NOMO-1 treated with dmso at 0.1 percent for 144 hours (cell line): ENCODE data around the gene CDHR3.

Experiments used
- DNase-seq: peaks from one replicate; lab custom pipeline; 2025; ENCODE audit not compliant: unreplicated experiment; lab: John Stamatoyannopoulos, UW

Gene CDHR3

GRCh38 chr7:106064316-106064715 lies 101.3 kb downstream of the CDHR3 start:
- no peak for DNase-seq

DNA sequence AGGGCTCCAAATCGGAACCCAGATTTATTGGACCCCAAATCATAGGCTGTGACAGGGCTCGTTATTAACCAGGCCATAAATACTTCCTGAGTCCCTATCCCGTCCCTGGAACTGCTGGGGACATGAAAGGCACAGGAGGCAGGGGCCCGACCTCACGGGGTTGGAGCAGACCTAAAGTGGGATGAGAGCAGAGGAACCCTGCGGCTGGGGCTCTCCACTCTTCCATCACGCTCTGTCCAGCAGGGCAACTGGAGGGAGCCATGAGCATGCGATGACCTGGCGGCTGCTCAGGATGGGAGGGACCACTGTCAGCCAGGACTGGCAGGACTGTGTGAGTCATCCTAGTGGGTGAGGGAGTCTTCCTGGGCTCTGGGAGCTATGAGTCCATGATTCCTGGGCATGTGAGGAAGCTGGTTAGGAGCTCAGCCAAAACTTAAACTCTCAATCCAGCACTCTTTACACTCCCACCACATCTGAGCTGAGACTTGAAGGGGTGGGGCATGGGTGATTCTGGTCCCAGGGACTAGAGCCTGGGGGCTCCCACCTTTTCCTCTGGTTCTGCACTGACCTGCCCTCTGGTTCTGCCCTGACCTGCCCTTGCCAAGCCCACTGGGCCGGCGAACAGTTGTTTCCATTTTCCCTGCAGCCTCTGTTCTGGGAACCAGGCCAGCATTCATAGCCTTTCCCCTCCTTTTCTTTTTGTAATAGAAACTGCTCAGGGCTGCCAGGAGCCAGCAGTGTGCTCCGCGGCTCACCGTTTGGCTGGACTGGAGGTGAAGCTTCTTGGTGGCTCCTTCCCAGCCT lies 101.9 kb downstream of the CDHR3 start:
- no peak for DNase-seq

DNA sequence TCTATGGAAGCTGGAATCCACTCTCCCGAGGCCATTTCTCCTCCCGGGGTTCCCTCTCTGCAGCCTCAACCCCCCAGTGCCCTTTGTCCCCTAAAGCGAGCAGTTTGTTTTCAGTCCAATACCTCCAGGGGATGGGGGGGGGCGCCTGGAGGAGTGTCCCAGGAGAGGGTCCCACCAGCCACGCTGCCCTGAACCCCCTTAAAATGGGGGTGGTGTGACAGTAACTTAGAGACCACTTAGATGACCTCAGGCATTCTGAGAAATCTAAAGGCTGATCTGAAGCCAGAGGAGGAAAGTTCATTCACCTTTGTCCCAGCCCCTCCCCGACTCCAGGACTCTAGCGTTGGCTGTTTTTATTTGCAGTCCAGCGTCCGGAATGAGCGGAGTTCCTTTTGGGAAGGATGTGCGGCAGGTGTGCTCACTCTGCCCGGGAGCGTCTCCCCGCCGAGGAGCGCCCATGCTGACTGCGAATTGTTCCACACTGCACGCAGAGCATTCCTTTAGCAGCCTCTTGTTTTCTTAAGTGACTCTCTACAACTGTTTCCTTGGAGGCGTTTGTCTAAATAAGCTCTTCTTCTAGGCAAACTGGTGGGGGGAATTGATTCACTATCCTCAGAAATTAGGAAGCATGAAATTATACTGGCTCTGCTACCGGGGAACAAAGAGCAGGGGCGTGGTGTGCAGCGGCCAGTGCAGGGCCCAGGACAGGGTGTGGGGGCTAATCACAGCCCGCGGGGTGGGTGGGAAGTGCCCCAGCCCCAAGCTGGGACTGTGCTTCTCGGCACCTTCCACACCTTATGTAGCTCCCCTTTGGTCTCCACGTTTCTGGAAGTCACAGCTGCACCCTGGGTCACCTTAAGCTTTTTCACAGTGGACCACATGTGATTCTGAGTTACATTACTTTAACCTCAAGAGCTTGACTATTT lies 102.8 kb downstream of the CDHR3 start:
- no peak for DNase-seq

- DNase-seq, result no peak
Measured at GRCh38 chr7:106067678-106068077, 104.6 kb downstream of the CDHR3 start.

DNA sequence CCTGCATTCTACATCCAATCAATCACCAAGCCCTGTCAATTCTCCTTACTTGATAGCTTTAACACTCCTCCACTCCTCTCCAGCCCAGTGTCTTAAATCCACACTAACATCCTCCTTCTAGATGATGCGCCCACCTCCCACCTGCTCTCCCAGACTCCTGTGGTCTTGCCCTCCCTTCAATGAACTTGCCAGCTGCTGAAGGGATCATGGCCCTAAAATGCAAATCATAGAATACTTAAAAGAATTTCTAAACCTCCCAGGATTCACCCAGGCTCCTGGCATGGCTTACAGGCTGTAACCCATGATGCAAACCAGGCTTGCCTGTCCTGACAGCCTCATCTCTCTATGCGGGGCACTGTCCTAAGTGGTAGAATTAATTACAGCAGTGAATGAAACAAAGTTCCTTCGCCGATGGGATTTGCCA lies 105.5 kb downstream of the CDHR3 start:
- no peak for DNase-seq

- no peak for DNase-seq
Measured at GRCh38 chr7:106068986-106069385, 105.9 kb downstream of the CDHR3 start.

DNA sequence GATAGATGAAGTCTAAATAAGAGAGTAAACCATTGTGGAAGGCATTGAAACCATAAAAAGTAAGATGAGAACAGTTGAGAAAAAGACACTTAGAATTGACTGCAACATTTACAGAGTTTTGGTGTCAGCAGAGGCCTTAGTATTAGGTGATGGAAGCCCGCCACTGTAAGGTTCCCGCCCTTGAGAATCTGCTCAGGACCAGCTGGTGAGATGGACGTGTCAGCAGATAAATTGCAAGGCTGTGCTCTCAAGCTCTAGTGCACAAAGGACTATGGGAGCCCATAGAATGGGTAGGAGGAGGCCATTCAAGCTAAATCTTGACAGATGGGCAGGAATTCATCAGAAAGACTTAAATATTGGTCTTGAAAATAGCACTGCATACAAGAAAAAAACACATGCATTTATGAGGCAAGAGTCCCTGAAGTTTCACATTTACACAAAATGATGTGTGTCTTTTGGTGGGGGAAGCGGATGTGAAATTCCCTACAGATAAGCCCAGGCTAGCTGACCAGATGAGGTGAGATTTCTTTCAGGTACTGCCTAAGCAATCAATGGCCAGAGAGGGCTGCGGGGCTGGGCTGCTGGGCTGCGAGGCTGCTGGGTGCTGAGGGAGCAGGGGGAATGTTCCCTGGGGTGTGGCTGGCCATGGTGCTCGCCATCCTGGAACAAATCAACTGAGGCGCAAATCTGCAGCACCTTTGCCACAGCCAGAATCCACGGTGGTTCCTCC lies 106.6 kb downstream of the CDHR3 start:
- DNase-seq, result no peak

- DNase-seq, result no peak
Measured at GRCh38 chr7:106070201-106070551, 107.1 kb downstream of the CDHR3 start.

- DNase-seq, result no peak
Measured at GRCh38 chr7:106070567-106071254, 107.6 kb downstream of the CDHR3 start.

GRCh38 chr7:106071356-106071998 lies 108.4 kb downstream of the CDHR3 start:
- DNase-seq, result peak; percentile 62

GRCh38 chr7:106071999-106072714 lies 109.1 kb downstream of the CDHR3 start:
- no peak for DNase-seq

GRCh38 chr7:106072715-106073091 lies 109.6 kb downstream of the CDHR3 start:
- no peak for DNase-seq

DNA sequence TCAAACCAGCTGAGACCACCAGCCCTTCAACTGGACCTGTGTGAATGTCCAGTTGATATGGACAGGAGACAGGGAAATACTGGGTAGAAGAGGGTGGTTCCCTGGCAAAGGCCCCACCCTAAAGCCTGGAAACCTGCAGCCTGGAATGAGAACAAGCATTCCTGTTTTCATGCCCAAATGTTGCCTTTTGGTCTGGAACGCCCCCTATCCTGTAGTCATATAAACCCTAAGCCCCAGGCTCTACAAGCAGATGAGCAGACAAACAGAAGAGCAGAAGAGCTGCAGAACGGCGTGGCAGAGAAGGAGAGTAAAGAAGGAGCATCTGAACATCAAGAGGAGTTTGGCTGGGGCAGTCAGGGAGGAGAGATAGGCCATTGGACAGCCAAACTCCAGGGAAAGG lies 110.6 kb downstream of the CDHR3 start:
- DNase-seq, result no peak

DNA sequence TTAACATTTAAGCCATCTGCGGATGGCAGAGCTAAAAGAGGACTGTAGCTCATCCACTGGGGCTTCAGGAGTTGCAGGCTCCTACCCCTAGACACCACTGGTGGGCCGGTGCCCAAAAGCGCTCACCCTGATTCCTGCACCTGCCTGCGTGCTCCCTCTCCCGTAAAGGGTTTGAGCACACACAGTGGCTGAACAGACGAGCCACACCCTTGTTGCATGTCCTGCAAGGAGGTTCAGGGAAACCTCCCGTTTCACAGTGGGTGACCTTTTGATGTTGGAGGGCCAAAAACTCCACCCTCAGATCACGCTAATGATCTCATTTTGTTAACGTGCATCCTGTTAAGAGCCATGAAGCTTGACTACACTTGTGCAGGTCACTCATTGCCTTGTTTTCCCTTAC lies 111.2 kb downstream of the CDHR3 start:
- DNase-seq, result no peak

GRCh38 chr7:106075937-106076336 lies 112.9 kb downstream of the CDHR3 start:
- no peak for DNase-seq

DNA sequence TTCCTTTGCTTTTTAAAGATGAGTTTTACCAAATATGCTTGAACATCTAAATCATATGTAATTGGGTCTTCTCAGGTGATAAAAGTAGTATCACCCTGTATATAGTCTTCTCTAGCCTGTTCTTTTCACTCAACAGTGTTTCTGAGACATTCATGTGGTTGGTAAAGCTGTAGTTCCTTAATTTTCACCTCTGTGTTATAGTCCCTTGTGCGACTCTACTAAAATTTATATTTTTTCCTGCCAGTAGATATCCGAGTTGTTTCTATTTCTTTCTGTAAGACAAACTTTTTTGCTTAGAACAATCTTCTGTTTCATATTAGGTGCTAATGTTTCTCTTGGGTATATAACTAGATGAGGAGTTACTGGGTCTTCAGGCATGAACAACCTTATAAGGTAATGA lies 113.5 kb downstream of the CDHR3 start:
- DNase-seq, result no peak

GRCh38 chr7:106080300-106080987 lies 117.4 kb downstream of the CDHR3 start:
- no peak for DNase-seq

- DNase-seq, result no peak
Measured at GRCh38 chr7:106082087-106082854, 119.2 kb downstream of the CDHR3 start.
